HG03575 (cell line): Measurements from ENCODE around the gene AFAP1L2.

Experiments used
- ATAC-seq: cut with Tn5 transposase; IDR thresholded peaks from one replicate; pipeline ENCODE4 v1.9.1; 2021; ENCODE audit not compliant: unreplicated experiment, insufficient number of reproducible peaks, low FRiP score; ENCODE audit errors: extremely low read depth

The AFAP1L2 gene

DNA sequence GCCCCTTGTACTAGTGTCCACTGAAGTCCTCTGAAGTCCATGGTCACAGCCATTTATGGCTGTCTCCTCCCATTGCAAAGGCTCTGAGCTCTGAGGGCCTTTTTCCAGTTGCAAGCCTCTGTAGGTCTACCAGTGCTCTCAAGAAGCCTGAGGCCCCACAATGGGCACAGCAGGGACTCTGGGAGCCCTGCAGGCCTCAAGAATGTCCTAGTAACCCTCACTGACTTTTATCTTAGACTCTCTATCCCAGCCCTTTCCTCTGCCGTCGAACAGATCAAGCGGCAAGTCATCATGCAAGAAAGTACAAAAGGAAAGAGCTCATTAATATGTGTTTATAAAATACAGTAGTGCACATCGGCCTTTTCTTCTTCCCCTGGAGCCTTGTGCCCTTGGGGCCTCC is 141.8 kb downstream of the AFAP1L2 start:
- no peak for ATAC-seq

GRCh38 chr10:114261076-114261475 is 143.2 kb downstream of the AFAP1L2 start:
- ATAC-seq, result no peak

DNA sequence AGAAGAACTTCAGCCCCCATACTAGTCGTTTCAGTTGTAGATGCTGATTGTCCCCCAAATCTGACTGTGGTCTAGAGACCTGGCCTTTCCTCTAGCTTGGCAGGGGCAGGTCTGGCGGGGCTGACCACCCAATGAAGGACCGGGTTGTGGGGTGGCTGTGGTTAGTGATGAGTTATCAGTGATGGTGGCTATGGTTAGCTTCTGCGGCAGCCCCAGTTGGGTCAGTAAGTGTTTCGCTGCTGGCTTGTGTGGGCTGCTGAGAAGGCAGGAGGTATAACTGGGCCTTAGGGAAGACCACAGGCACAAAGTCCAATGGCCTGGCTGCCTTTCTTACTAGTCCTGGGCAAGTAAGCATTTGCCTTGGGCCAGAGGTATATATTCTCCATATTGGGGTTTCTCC is 143.9 kb downstream of the AFAP1L2 start:
- ATAC-seq, result no peak

DNA sequence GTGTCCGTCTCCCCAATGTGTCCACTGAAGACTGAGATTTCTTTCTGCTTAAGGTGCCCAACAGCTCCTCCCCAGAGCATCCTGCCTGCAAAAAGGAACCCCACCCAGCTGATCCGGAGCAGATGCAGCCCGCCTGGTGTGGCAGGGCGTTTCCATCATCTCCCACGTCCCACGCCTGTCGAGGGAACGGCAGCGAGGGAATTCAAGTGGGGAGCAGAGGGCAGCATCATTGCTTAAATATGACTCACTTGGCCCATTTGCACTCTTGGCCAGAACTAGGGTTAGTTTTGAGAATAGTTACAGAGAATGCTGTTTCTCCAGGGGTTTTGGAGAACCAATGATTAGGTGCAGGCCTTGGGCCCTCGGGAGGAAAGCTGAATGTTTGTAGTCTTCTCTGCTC is 144.5 kb downstream of the AFAP1L2 start:
- no peak for ATAC-seq

- no peak for ATAC-seq
Measured at GRCh38 chr10:114258274-114258840, 145.9 kb downstream of the AFAP1L2 start.

GRCh38 chr10:114257498-114257897 is 146.8 kb downstream of the AFAP1L2 start:
- no peak for ATAC-seq

DNA sequence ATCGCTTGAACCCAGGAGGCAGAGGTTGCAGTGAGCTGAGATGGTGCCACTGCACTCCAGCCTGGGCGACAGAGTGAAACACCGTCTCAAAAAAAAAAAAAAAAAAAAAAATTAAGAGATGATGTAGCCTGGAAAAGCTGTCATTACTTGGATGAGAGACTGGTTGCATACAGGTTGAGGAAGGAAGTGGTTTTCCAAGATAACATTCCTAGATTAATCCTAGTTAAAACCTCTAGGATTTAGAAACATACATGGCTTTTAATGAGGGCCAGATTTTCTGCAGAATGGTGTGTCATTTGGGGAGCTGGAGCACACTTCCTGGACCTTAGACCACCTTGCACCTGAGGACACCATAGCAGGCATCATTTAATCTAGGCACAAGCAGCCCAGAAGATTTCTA is 147.5 kb downstream of the AFAP1L2 start:
- no peak for ATAC-seq

DNA sequence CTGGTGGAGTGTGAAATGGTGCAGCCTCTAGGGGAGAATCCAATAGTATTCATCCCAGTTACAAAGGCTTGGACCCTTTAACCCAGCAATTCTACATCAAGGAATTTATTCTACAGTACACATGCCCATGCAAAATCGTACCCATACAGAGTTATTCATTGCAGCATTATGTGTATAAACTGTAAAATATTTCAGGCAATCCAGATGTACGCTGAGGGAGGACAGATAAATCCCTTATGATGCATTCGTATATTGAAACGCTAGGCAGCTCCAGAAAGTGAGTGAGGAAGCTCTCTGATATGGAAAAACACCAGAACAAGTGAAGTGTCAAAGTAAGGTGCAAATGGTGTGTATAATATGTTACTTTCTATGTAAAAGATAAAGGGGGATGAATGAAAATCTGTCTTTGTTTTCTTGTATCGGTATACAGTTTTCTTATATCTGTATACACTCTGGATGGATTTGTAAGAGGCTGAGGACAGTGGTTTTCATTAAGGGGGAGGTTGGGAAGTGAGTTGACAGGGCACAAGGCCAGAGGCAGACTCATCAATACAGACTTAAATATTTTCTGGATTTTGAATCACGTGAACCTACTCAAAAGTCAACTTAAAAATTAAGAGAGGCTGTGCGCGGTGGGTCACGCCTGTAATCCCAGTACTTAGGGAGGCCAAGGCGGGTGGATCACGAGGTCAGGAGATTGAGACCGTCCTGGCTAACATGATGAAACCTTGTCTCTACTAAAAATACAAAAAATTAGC is 148.1 kb downstream of the AFAP1L2 start:
- ATAC-seq, result no peak

DNA sequence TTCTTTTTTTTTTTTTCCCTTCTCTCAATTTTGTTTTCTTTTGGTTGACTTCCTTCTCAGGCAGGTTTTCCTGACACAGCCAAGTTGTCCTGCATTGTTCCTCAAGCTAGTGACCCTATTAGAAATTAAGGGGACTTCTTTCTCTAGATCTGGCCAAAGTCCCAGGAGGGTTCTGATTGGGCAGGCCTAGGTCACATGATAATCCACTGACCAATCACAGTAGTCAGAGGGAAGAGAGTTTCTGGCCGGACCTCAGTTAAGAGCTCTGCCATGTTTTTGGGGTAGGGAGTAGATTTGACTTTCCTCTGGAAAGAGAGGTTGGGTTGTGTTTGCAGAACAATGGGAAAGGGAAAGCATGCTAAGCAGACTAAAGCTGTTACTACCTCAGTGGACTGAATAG is 149.1 kb downstream of the AFAP1L2 start:
- no peak for ATAC-seq

DNA sequence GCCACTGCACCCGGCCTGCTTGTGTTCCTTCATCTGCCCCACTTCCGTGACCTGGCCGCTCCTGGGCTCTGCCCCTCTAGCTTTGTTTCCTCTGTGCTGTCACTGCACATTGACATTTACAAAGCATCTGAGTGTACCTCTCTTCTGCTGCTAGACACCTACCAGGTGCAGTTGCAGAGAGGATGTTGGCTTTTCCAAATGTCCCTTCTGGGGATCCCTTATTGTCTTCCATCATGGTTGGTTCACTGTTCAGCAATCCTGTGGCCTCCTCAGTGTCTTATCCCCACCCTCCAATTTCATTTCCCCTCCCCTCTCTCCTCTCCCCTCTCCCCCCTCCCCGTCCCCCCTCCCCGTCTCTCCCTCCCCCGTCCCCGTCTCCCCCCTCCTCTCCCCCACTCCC is 151.4 kb downstream of the AFAP1L2 start:
- ATAC-seq, result no peak

DNA sequence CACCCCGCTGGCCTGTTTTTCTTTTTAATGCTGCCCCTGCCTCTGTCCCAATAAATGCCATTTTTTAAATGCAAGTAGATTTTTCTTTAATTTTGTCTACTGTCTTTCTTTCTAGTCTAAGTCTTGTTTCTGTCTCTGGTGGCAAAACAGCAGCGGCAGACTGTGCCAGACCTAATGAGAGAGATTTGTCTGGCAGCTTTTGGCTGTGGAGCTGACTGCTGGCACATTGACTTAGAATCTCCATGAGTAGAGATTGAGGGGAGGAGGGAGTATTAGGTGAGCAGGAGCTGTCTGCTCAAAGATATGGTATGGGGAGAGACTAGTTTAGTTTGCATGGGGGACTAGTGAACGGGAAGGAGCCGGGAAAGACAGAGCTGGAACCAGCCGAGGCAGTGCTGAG is 152.2 kb downstream of the AFAP1L2 start:
- no peak for ATAC-seq

DNA sequence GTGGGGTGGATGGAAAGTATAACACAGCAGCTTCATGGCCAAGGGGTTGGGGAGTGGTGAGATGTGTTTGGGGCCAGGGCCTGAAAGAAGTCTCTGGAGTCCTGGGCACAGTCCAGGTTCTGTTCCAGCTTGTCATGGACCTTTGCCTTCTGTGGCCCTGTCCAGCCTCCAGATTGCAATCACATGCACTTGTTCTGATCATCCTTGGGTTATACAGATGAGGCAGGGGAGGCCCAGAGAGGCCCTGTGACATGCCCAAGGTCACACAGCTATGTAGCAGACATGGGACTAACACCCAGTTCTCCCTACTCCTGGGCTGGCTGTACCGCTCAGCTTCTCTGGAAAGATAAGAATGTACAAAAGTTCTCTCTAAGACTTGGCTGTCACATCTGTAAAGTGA is 153.6 kb downstream of the AFAP1L2 start:
- ATAC-seq, result no peak

- no peak for ATAC-seq
Measured at GRCh38 chr10:114250236-114250635, 154.1 kb downstream of the AFAP1L2 start.

DNA sequence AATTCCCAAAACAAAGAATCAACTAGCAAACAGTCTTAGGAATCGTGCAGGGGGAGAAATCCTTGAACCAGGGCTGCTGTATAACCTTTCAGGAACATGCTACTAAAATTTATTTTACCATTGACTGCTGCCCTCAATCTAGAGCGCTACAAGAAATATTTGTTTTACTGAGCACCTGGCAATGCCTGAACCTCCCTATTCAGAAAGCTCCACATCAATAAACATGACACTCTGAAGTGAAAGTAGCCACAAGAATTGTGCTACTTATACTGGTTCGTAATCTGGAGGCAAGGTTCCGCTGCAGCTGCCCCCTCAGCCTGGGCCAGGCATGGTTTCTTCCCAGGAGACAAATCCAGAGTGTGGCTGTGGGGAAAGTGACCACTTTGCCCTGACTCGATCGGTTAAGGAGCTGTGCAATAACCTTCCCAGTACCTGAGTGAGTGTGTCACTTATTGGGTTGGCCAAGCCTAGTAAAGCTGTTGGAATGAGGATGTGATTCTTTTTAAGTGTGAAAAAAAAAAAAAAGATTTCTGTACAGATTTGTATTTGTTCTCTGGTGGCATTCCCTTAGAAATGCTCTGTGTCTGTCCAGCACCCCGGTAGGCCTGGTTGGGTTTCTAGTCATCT is 157.5 kb downstream of the AFAP1L2 start:
- no peak for ATAC-seq

DNA sequence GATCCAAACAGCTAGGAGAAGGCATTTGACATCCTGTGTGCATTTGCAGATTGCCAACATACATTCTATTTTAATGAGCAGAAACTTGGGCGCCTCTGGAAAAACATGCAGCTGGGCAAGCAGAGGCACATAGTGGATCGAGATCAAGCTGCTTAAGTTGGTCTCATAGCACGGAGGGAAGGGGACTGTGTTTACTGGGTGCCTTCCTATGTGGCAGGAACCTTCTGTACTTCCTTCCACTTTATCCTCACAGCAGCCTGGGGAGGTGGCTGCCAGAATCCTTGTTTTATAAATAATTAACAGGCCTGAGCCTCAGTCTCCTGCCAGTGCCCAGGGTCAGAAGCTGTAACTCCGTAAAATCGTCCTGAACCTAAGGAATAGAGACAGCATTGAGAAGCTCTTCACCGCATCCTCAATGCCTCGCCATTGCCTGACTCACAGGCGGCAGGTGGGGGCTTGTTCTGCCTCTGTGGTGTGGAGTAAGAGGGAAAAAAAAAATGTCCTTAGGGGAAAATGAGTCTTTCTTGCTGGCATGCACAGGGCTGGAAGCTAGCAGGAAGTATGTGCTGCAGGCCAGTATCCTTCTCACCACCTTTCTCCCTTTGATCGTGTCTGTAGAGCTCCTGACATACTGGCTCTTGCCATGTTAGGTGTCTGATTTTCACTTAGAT is 159.0 kb downstream of the AFAP1L2 start:
- no peak for ATAC-seq
